HFF-Myc (cell line): ENCODE results near the gene ADAP1.
A peak's percentile ranks its signal among the peaks of the same experiment; 100 is the strongest.
"Not testable (repeated sequence)": the region's sequence is repeated elsewhere in the genome, so short reads cannot be mapped to it uniquely, and the experiment has no call there.

Source experiments
- DNase-seq: peaks from one replicate; pipeline ENCODE4 v3.0.0-alpha.2; 2011; ENCODE audit warnings: low read depth; ENCODE audit errors: extremely low read depth
- H3K4me3 ChIP-seq: replicated peaks from 2 replicates; pipeline ENCODE4 v1.5.1; 2011; ENCODE audit warnings: low read depth, mild to moderate bottlenecking, control low read depth, low read length
- CTCF ChIP-seq: IDR thresholded peaks from 2 replicates; pipeline ENCODE4 v1.5.1; 2012; ENCODE audit warnings: mild to moderate bottlenecking, low read depth, low read length, control low read depth; ENCODE audit errors: missing control alignments

ADAP1 gene

GRCh38 chr7:910931-911431, 43.5 kb downstream of the ADAP1 start:
- H3K4me3 ChIP-seq, result no peak overlapping the region
- no peak for DNase-seq
- no peak for TF ChIP-seq CTCF

GRCh38 chr7:910441-910861, 44.0 kb downstream of the ADAP1 start:
- H3K4me3 ChIP-seq, result no peak overlapping the region
- no peak for DNase-seq
- TF ChIP-seq CTCF, result no peak

- H3K4me3 ChIP-seq, result no peak overlapping the region
- no peak for DNase-seq
- TF ChIP-seq CTCF, result no peak
Measured at GRCh38 chr7:909358-910329, 44.8 kb downstream of the ADAP1 start.

GRCh38 chr7:908591-909357, 45.7 kb downstream of the ADAP1 start:
- peak; percentile 70 for TF ChIP-seq CTCF
- not testable (repeated sequence) for H3K4me3 ChIP-seq, DNase-seq

GRCh38 chr7:908159-908581, 46.3 kb downstream of the ADAP1 start:
- no peak for DNase-seq
- no peak for TF ChIP-seq CTCF
- H3K4me3 ChIP-seq, result no peak overlapping the region

GRCh38 chr7:907158-907980, 47.1 kb downstream of the ADAP1 start:
- no peak overlapping the region for H3K4me3 ChIP-seq
- TF ChIP-seq CTCF, result no peak
- no peak for DNase-seq
